ENCODE data around the gene MCM9.

Gene MCM9

GRCh38 chr6:118897386-118897785 is 37.6 kb downstream of the MCM9 start:
- H3K27ac ChIP-seq: no peak overlapping the region
- H3K4me3 ChIP-seq (ENCODE audit: low read depth in 1 of 2, low read length in 1 of 2): no peak overlapping the region
- no peaks in the 10 kb centered on the region for H3K27me3 ChIP-seq
- H3K9me3 ChIP-seq: no peaks in the 10 kb centered on the region
- no peak for TF ChIP-seq CTCF (IDR thresholded peaks at IDR 0.05)
- H3K4me1 ChIP-seq (ENCODE audit: control insufficient read depth in 1 of 2, insufficient read depth in 1 of 2, low read depth in 1 of 2, low read length in 1 of 2): peaks cover 25 to 30% of the 10 kb centered on the region in 2 experiments
- no peaks in the 10 kb centered on the region for H3K36me3 ChIP-seq

- Histone ChIP-seq H3K9me3 (no peaks in the 10 kb centered on the region), H3K4me3 (ENCODE audit: low read depth in 1 of 2, low read length in 1 of 2) (no peak overlapping the region), H3K36me3 (no peaks in the 10 kb centered on the region), H3K4me1 (ENCODE audit: control insufficient read depth in 1 of 2, insufficient read depth in 1 of 2, low read depth in 1 of 2, low read length in 1 of 2) (peaks cover 27 to 33% of the 10 kb centered on the region in 2 experiments), H3K27ac (peak overlapping the region; percentile 26), H3K27me3 (no peaks in the 10 kb centered on the region)
- TF ChIP-seq CTCF (IDR thresholded peaks at IDR 0.05): no peak
These were observed 38.4 kb downstream of the MCM9 start for GRCh38 chr6:118896339-118897136.

GRCh38 chr6:118895859-118896258 is 39.1 kb downstream of the MCM9 start:
- Histone ChIP-seq H3K36me3 (no peaks in the 10 kb centered on the region), H3K4me3 (ENCODE audit: low read depth in 1 of 2, low read length in 1 of 2) (peak overlapping the region in 1 of 2 experiments; percentile 88), H3K27me3 (no peaks in the 10 kb centered on the region), H3K27ac (no peak overlapping the region), H3K4me1 (ENCODE audit: control insufficient read depth in 1 of 2, insufficient read depth in 1 of 2, low read depth in 1 of 2, low read length in 1 of 2) (peaks cover 31 to 33% of the 10 kb centered on the region in 2 experiments), H3K9me3 (no peaks in the 10 kb centered on the region)
- TF ChIP-seq CTCF (IDR thresholded peaks at IDR 0.05): no peak

GRCh38 chr6:118895261-118895560 is 39.7 kb downstream of the MCM9 start:
- no peaks in the 10 kb centered on the region for H3K9me3 ChIP-seq
- TF ChIP-seq CTCF (IDR thresholded peaks at IDR 0.05): no peak
- H3K4me3 ChIP-seq (ENCODE audit: low read depth in 1 of 2, low read length in 1 of 2): peak overlapping the region; percentile 83 to 88
- no peaks in the 10 kb centered on the region for H3K27me3 ChIP-seq
- peaks cover 31 to 33% of the 10 kb centered on the region in 2 experiments for H3K4me1 ChIP-seq (ENCODE audit: control insufficient read depth in 1 of 2, insufficient read depth in 1 of 2, low read depth in 1 of 2, low read length in 1 of 2)
- H3K36me3 ChIP-seq: no peaks in the 10 kb centered on the region
- peak overlapping the region; percentile 79 for H3K27ac ChIP-seq

- Histone ChIP-seq H3K27ac (peak overlapping the region; percentile 79), H3K4me3 (ENCODE audit: low read depth in 1 of 2, low read length in 1 of 2) (peak overlapping the region; percentile 83 to 88), H3K27me3 (no peaks in the 10 kb centered on the region), H3K36me3 (no peaks in the 10 kb centered on the region), H3K4me1 (ENCODE audit: control insufficient read depth in 1 of 2, insufficient read depth in 1 of 2, low read depth in 1 of 2, low read length in 1 of 2) (peaks cover 31 to 33% of the 10 kb centered on the region in 2 experiments), H3K9me3 (no peaks in the 10 kb centered on the region)
- no peak for TF ChIP-seq CTCF (IDR thresholded peaks at IDR 0.05)
These were observed 40.3 kb downstream of the MCM9 start for GRCh38 chr6:118894425-118895260.
